Measurements from ENCODE around the gene TNIP1.

TNIP1 gene, protein sequence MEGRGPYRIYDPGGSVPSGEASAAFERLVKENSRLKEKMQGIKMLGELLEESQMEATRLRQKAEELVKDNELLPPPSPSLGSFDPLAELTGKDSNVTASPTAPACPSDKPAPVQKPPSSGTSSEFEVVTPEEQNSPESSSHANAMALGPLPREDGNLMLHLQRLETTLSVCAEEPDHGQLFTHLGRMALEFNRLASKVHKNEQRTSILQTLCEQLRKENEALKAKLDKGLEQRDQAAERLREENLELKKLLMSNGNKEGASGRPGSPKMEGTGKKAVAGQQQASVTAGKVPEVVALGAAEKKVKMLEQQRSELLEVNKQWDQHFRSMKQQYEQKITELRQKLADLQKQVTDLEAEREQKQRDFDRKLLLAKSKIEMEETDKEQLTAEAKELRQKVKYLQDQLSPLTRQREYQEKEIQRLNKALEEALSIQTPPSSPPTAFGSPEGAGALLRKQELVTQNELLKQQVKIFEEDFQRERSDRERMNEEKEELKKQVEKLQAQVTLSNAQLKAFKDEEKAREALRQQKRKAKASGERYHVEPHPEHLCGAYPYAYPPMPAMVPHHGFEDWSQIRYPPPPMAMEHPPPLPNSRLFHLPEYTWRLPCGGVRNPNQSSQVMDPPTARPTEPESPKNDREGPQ

GRCh38 chr5:151080613-151081430, at the start of gene TNIP1:
Gene TNIP1 (minus strand): TSS chr5:151081034. CDS start chr5:151065095, 15,939 bp downstream.
- Histone ChIP-seq H3K4me3 (peak within 1 kb of the TSS; percentile 56 to 96 (median 81)), H3K27ac (peak within 1 kb of the TSS; percentile 85 to 100 (median 99))

GRCh38 chr5:151130235-151130921, 49.5 kb upstream of the TNIP1 start:
- Histone ChIP-seq H3K27ac (peak overlapping the region in 1 of 21 experiments; percentile 14), H3K4me3 (no peak overlapping the region)

DNA sequence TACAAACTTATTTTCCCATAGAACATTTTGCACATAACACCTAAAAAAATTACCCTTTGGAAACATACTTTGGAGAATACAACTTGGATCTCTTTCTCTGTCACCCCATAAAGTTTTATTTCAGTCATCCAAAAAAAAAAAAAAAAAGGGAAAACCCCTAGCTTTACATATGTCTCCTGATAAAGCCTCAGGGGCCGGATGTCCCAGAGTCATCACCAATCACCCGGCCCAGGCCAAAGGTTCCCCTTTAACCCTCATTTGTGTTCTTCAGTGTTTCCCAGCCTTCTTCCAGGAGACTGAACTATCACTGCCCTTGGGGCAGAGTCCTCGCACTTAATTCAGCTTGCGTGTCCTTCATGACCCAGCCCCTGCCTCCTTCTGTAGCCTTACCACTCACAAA, 48.0 kb upstream of the TNIP1 start:
- H3K27ac ChIP-seq, result no peak overlapping the region

DNA sequence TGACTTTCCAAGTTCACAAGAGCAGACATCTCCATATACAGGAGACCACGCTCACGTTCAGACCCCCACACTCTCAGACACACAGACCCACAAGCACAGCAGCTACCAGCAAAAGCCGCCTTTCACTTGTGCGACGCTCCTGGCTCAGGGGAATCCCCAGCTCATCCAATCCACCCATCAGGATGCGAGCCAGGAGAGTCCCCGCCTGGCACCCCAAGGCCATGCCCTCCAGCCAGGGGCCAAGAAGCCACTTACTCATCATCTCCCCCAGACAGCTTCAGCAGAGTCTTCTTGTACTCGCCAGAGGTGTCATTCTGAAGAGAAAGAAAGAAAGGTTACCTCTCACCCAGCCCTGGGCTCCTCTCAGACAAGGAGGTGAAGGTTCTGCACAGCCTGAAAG, 47.1 kb upstream of the TNIP1 start:
- H3K27ac ChIP-seq, result no peak overlapping the region
- H3K4me3 ChIP-seq, result no peak overlapping the region

More for the DNA sequence above, 48.0 kb upstream of the TNIP1 start:
- H3K4me3 ChIP-seq, result no peak overlapping the region

DNA sequence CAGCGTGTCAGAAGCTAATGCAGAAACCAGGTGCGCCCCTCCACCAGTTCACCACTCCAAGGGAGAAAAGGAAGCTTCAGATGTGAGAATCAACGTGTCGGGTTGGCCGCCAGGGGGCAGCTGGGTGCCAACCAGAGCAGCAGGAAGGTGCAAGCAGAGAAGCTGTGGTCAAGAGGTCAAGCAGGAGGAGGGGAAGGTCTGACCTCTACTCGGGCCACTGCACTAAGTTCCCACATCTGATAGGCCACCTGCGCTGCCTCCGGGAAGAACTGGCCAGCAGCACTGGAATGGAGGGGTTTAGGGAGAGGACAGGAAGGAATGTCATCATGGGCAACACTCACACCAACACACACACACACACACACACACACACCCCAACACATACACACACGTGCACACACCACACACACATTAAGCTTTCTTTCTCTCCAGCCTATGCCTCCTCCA, 45.4 kb upstream of the TNIP1 start:
- peak overlapping the region in 1 of 21 experiments; percentile 26 for H3K27ac ChIP-seq
- no peak overlapping the region for H3K4me3 ChIP-seq

- Histone ChIP-seq H3K4me3 (no peak overlapping the region), H3K27ac (peak overlapping the region in 1 of 21 experiments; percentile 26)
Measured at GRCh38 chr5:151125421-151125820, 44.6 kb upstream of the TNIP1 start.

GRCh38 chr5:151123897-151124751, 43.3 kb upstream of the TNIP1 start:
- H3K4me3 ChIP-seq, result no peak overlapping the region
- H3K27ac ChIP-seq, result peak overlapping the region in 3 of 21 experiments; percentile 27 to 42 (median 32)

GRCh38 chr5:151122828-151123227, 42.0 kb upstream of the TNIP1 start:
- H3K4me3 ChIP-seq, result no peak overlapping the region
- H3K27ac ChIP-seq, result no peak overlapping the region

- H3K4me3 ChIP-seq, result no peak overlapping the region
- no peak overlapping the region for H3K27ac ChIP-seq
Measured at GRCh38 chr5:151121665-151122064, 40.8 kb upstream of the TNIP1 start.

- H3K4me3 ChIP-seq, result no peak overlapping the region
- no peak overlapping the region for H3K27ac ChIP-seq
Measured at GRCh38 chr5:151121095-151121494, 40.3 kb upstream of the TNIP1 start.

GRCh38 chr5:151118913-151119575, 38.2 kb upstream of the TNIP1 start:
- Histone ChIP-seq H3K4me3 (no peak overlapping the region), H3K27ac (no peak overlapping the region)

DNA sequence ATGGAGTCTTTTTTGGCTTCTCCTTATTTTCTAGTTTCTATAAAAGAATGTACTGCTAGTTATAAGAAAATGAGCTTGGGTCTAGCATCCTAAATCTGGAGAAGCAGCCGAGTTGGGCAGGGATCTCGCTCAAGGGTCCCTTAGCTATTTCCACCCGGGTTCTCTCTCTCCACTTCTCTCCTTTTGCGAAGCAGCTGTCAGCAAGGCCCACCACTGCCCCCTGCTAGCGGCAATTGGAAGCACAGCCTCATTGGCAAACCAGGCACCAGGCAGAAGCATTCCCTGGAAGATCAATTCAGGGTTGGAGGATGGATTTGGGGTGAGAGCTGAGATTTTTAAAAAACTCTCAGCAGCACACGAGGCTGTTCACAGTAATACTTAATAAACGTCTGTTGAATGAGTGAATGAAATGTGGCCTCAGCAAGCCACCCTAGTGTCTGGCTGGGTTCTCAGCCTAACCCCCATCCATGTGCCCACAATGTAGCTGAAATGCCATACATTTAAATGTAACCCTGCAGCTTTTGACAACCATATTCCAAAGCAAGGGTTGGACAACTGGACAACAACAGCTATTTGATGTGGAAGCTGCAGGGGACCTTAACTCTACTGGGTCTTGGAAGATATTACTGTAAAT, 34.6 kb upstream of the TNIP1 start:
- H3K4me3 ChIP-seq, result no peak overlapping the region
- no peak overlapping the region for H3K27ac ChIP-seq

GRCh38 chr5:151113651-151114050, 32.8 kb upstream of the TNIP1 start:
- H3K27ac ChIP-seq, result no peak overlapping the region
- H3K4me3 ChIP-seq, result no peak overlapping the region

- H3K27ac ChIP-seq, result peak overlapping the region in 1 of 21 experiments; percentile 70
- no peak overlapping the region for H3K4me3 ChIP-seq
Measured at GRCh38 chr5:151110992-151111391, 30.2 kb upstream of the TNIP1 start.

GRCh38 chr5:151110122-151110681, 29.4 kb upstream of the TNIP1 start:
- Histone ChIP-seq H3K27ac (peak overlapping the region in 3 of 21 experiments; percentile 24 to 70 (median 31)), H3K4me3 (no peak overlapping the region)

- Histone ChIP-seq H3K4me3 (no peak overlapping the region), H3K27ac (peak overlapping the region in 2 of 21 experiments; percentile 21 to 68)
Measured at GRCh38 chr5:151108566-151108965, 27.7 kb upstream of the TNIP1 start.
